ENCODE results near the gene NFS1. TPM values are rescaled to one million over a fixed set of nuclear protein-coding genes. Genes with fewer than 3 reads are reported as not detected.

The NFS1 gene
- total RNA-seq, 1 experiment from 2014 or later, result 69.8 TPM

DNA sequence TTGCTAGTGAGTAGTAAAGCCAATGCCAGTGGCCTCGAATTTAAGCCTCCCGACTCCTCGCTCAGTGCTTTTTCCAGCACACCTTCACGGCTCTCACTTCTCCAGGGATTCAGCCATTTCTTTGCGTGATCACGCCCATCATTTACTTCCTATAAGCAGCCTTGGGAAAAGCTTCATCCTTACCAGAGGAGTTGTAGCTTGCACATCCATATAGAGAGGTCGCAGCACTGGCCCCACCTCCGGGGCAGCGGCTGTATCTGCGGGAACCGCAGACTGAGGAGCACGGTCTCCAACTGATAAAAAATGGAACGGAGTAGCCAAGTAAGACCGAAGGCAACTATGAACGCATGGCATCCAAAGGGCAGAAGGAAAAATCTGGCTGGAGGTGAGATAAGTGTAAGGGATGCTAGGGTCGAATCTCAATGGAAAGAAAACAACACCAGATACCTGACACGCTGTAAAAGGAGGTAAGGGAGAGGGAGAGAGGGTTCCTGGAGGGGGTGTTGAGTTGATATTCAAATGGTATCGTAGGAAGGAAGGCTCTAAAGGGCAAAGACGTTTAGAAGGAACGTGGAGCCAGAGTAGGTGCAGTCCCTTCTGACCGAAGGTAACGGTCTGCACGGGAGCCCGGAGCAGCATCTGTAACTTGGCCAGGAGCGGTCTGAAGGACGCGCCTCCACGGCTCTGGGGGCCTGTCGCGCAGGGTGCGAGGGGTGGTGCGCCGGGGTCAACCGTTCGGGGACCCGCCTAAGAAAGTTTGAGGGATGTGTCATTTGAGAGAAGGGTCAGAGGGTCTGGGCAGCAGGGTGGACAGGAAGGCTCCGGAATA is 640 bp downstream of the NFS1 start:
- no peaks in the 10 kb centered on the region for H3K27me3 ChIP-seq (replicated peaks; ENCODE audit: control insufficient read depth, insufficient read depth, low read length)
- H3K4me1 ChIP-seq, result peaks cover 22% of the 10 kb centered on the region
- Mint-ChIP-seq H3K4me3 (ENCODE audit: unreplicated experiment) (peak overlapping the region; percentile 91), H3K27ac (ENCODE audit: unreplicated experiment) (peak overlapping the region; percentile 85), H3K27me3 (ENCODE audit: insufficient read depth, unreplicated experiment) (no peaks in the 10 kb centered on the region), H3K9me3 (ENCODE audit: unreplicated experiment) (no peaks in the 10 kb centered on the region), H3K4me1 (ENCODE audit: low read depth, unreplicated experiment) (peaks cover 26% of the 10 kb centered on the region), H3K36me3 (ENCODE audit: insufficient read depth, unreplicated experiment) (peaks cover 68% of the 10 kb centered on the region)
- intact Hi-C loops (cut with micrococcal nuclease; ENCODE audit: unreplicated experiment), result loop anchor here (1.0 to 5.0 kb wide), 6 partner anchors 34 to 236 kb away; partner anchors contain the start of genes CPNE1 and RBM12
- ChIA-PET CTCF (interaction anchor here (0.6 to 2.0 kb wide), 6 partner anchors 41 to 249 kb away, joined by 3 to 8 read pairs (median 3); no protein-coding TSS in a partner anchor), POLR2A (interaction anchor here (0.6 to 2.6 kb wide), 7 partner anchors 34 to 721 kb away, joined by 3 to 46 read pairs (median 8); partner anchors contain the start of genes CPNE1, RBM12, RBM39 and SPAG4)
- peak; percentile 50 to 63 for DNase-seq
- BruUV-seq (replicated peaks), result TSS peak; percentile 9
- H3K36me3 ChIP-seq (ENCODE audit: control insufficient read depth, insufficient read depth, low read length), result peaks cover 3% of the 10 kb centered on the region; the same call in 1 of the 2 replicates
- no peaks in the 10 kb centered on the region for H3K9me3 ChIP-seq
- no peak for TF ChIP-seq CTCF (IDR thresholded peaks at IDR 0.05; ENCODE audit: insufficient read depth in 1 of 2, low read depth in 1 of 2, low read length in 1 of 2, severe bottlenecking in 1 of 2, unreplicated experiment in 1 of 2)
- peak overlapping the region; percentile 93 for H3K4me3 ChIP-seq (ENCODE audit: low read depth, low read length)

GRCh38 chr20:35697696-35698297 is 1.4 kb downstream of the NFS1 start:
- peaks cover 2% of the 10 kb centered on the region; the same call in 1 of the 2 replicates for H3K36me3 ChIP-seq (ENCODE audit: control insufficient read depth, insufficient read depth, low read length)
- intact Hi-C loops (cut with micrococcal nuclease; ENCODE audit: unreplicated experiment), result loop anchor here (1.0 to 5.0 kb wide), 4 partner anchors 33 to 235 kb away; partner anchors contain the start of genes CPNE1 and RBM12
- Mint-ChIP-seq H3K4me1 (ENCODE audit: low read depth, unreplicated experiment) (peaks cover 25% of the 10 kb centered on the region), H3K36me3 (ENCODE audit: insufficient read depth, unreplicated experiment) (peaks cover 66% of the 10 kb centered on the region), H3K4me3 (ENCODE audit: unreplicated experiment) (peak overlapping the region; percentile 91), H3K9me3 (ENCODE audit: unreplicated experiment) (no peaks in the 10 kb centered on the region), H3K27me3 (ENCODE audit: insufficient read depth, unreplicated experiment) (no peaks in the 10 kb centered on the region), H3K27ac (ENCODE audit: unreplicated experiment) (peak overlapping the region; percentile 85)
- peak overlapping the region; percentile 93 for H3K4me3 ChIP-seq (ENCODE audit: low read depth, low read length)
- ChIA-PET POLR2A (interaction anchor here (0.6 kb wide), 2 partner anchors 32 to 44 kb away, joined by 3 to 4 read pairs; partner anchors contain the start of gene RBM39), CTCF (interaction anchor here (0.6 to 0.9 kb wide), 2 partner anchors 186 to 317 kb away, joined by 3 read pairs; no protein-coding TSS in a partner anchor)
- H3K27me3 ChIP-seq (replicated peaks; ENCODE audit: control insufficient read depth, insufficient read depth, low read length), result no peaks in the 10 kb centered on the region
- DNase-seq, result peak in 1 of 2 experiments; percentile 38
- no peak for TF ChIP-seq CTCF (IDR thresholded peaks at IDR 0.05; ENCODE audit: insufficient read depth in 1 of 2, low read depth in 1 of 2, low read length in 1 of 2, severe bottlenecking in 1 of 2, unreplicated experiment in 1 of 2)
- no TSS peak for BruUV-seq (replicated peaks)
- H3K4me1 ChIP-seq, result peaks cover 22% of the 10 kb centered on the region
- no peaks in the 10 kb centered on the region for H3K9me3 ChIP-seq

DNA sequence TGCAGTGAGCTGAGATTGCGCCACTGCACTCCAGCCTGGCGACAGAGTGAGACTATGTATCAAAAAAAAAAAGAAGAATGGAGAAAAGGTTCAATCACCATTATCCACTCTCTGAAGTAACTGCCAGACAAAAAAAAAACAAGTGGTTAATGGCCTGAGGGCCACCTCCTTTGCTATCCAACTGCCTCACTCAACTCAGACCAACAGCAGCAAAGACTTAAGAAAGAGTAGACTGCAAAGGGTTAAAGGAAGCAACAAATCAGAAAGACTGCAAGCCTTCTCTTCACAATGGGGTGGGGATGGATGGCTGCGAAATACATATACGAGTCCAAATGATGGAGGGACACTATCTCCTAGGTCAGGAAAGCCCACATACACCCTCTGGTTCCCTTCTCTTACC is 3.2 kb downstream of the NFS1 start:
- BruUV-seq (replicated peaks), result no TSS peak
- no peak overlapping the region for H3K4me3 ChIP-seq (ENCODE audit: low read depth, low read length)
- Mint-ChIP-seq H3K27me3 (ENCODE audit: insufficient read depth, unreplicated experiment) (no peaks in the 10 kb centered on the region), H3K9me3 (ENCODE audit: unreplicated experiment) (no peaks in the 10 kb centered on the region), H3K4me1 (ENCODE audit: low read depth, unreplicated experiment) (peaks cover 24% of the 10 kb centered on the region), H3K4me3 (ENCODE audit: unreplicated experiment) (no peak overlapping the region), H3K36me3 (ENCODE audit: insufficient read depth, unreplicated experiment) (peaks cover 60% of the 10 kb centered on the region), H3K27ac (ENCODE audit: unreplicated experiment) (no peak overlapping the region)
- DNase-seq, result no peak
- peaks cover 2% of the 10 kb centered on the region; the same call in 1 of the 2 replicates for H3K36me3 ChIP-seq (ENCODE audit: control insufficient read depth, insufficient read depth, low read length)
- H3K9me3 ChIP-seq, result no peaks in the 10 kb centered on the region
- ChIA-PET POLR2A (no interaction called here), CTCF (interaction anchor here (0.9 to 1.0 kb wide), 2 partner anchors 77 to 95 kb away, joined by 3 to 4 read pairs; no protein-coding TSS in a partner anchor)
- no peak for TF ChIP-seq CTCF (IDR thresholded peaks at IDR 0.05; ENCODE audit: insufficient read depth in 1 of 2, low read depth in 1 of 2, low read length in 1 of 2, severe bottlenecking in 1 of 2, unreplicated experiment in 1 of 2)
- H3K4me1 ChIP-seq, result peaks cover 22% of the 10 kb centered on the region
- H3K27me3 ChIP-seq (replicated peaks; ENCODE audit: control insufficient read depth, insufficient read depth, low read length), result no peaks in the 10 kb centered on the region
- intact Hi-C loops (cut with micrococcal nuclease; ENCODE audit: unreplicated experiment), result loop anchor here (5.0 kb wide), 1 partner anchor 234 kb away; no protein-coding TSS in a partner anchor
